ENCODE measurements around the gene SUFU.
"Not testable (repeated sequence)": the region's sequence is repeated elsewhere in the genome, so short reads cannot be mapped to it uniquely, and the experiment has no call there.

The SUFU gene

DNA sequence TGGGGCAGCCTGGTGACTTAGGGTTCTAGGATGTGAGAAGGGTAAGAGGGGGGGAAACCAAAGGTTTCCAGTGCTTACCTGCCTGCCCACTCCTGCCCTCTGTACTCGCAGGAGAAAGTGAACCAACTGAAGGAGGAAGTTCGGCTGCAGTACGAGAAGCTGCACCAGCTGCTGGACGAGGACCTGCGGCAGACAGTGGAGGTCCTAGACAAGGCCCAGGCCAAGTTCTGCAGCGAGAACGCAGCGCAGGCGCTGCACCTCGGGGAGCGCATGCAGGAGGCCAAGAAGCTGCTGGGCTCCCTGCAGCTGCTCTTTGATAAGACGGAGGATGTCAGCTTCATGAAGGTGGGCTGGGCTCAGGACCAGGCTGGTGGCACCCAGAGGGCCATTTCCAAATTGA lies 151.2 kb downstream of the SUFU start:
- DNase-seq, result no peak

DNA sequence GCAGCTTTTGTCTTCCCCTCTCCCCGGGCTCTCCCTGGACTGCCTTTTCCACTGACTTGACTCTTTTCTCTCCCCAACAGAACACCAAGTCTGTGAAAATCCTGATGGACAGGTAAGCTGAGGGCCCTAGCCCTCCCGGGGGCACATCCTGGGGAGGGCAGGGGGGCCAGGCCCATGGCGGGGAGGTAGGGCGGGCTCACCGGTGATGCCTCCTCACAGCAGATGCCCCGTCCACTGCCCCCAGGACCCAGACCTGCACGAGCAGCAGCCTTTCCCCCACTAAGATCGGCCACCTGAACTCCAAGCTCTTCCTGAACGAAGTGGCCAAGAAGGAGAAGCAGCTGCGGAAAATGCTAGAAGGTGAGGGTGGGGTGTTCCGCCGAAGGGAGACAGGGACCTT lies 152.3 kb downstream of the SUFU start:
- no peak for DNase-seq

DNA sequence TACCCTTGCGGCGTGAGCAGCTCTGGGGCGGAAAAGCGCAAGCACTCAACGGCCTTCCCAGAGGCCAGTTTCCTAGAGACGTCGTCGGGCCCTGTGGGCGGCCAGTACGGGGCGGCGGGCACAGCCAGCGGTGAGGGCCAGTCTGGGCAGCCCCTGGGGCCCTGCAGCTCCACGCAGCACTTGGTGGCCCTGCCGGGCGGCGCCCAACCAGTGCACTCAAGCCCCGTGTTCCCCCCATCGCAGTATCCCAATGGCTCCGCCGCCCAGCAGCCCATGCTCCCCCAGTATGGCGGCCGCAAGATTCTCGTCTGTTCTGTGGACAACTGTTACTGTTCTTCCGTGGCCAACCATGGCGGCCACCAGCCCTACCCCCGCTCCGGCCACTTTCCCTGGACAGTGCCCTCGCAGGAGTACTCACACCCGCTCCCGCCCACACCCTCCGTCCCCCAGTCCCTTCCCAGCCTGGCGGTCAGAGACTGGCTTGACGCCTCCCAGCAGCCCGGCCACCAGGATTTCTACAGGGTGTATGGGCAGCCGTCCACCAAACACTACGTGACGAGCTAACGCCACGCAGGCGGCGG lies 153.1 kb downstream of the SUFU start:
- DNase-seq, result no peak

DNA sequence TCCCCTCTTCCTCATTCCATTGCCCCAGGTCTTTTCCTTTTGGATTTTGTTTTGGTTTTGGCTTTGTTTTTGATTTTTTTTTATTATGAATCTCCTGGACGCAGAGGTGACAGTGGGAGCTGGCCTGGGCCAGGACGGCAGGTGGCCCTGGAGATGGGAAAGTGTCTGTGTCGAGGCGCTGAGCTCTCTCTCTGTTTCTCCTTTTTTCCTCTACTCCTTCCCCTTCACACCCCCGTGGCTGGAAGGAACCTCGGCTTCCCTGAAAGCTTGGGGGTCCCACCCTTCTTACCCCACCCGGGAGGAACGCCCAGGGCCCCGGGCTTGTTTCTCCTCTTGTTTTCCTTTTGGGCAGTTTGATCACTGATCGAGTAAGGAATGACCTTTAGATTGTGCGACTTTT lies 153.7 kb downstream of the SUFU start:
- no peak for DNase-seq

DNA sequence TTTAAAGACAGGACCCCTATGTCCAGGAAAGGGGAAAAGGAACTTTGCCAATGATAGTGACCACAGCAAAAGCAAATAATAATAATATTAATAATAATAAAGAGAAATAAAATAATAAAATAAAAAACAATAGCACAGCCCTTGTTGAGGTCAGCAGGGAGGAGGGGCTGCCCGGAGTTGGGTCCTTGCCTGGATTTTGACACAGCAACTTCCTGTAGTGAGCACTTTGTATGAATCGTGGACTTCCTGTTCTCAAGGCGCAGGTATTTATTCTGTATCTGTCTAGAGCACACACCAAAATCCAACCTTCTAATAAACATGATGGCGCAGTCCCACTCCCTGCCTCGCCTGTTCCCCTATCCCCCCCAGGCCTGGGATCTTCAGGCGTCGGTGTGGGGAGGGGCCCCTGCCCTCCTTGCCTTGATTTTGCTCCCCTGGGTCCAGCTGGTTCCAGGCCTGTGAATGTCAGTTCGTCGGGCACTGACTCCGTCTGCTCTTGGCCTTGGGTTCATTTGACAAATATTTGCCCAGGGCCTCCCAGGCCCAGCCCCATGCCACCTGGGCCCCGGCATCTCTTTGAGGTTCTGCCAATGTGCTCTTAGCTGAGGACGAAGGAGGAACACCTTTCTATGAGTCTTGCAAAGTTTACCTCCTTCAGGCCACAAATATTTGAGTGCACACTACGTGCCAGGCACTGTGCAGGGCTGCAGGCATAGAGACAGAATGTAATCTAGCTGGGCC lies 154.4 kb downstream of the SUFU start:
- DNase-seq, result no peak

DNA sequence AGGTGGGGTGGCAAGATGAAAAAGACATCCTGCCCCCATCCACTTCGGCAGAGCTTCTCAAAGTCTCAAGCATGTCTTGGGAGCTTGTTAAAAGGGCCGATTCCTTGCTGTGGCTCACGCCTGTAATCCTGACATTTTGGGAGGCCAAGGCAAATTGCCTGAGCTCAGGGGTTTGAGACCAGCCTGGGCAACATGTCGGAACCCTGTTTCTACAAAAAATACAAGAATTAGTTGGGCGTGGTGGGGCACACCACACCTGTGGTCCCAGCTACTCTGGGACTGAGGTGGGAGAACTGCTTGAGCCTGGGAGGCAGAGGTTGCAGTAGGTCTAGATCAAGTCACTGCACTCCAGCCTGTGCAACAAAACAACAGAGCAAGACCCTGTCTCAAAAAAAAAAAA lies 155.0 kb downstream of the SUFU start:
- DNase-seq, result no peak

DNA sequence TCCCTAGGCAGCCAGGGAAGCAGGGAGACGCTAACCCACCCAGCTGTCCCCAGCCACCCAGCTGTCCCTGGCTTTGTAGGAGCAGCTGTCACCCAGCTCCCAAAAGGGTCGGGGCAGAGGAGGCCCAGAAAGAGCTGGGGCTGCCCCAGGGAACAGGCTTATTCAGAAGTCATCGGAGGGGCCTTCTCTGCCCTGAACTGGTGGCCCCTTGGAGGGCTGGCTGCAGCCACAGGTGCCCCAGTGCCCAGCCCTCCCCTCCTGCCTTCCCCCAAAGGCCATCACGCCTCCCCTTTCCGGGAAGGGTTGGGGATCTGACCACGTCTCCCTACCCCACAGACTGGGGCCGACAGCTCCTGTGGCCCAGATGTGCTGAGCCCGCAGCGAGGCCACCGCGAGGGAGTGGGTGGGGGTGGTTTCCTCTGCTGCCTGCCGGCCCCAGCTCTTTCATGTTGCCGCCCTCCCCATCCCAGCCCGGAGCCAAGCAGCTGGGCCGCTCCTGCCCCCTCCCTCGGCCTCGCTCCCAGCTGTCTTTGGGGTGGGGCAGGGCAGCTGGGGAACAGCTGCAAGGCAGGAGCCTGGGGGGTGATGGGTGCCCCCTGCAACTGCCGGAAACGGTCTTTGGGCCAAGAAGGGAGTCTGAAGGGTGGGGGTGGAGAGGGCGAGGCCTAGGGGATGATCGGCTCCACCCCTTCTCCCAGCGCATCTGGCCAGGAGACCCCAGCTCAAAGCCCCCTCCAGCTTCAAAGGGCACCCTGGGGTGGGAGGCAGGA lies 157.3 kb downstream of the SUFU start:
- DNase-seq, result peak; percentile 80

DNA sequence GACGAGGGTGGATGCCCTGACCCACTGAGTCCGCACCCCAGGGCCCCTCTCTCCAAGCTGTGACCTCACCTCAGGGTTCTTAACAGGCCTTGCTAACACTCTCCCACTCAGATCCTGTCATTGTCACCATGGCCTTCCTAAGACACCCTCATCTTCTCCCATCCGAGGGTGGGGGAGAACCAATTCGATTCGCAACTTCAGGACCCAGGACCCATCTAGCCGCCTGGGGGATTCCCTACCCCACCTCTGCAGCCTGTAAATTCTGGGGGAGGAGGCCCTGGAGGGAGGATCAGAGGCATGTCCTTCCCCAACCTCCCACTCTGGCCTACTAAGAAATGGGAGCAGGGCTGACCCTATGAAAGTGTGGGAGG lies 157.9 kb downstream of the SUFU start:
- DNase-seq, result no peak

DNA sequence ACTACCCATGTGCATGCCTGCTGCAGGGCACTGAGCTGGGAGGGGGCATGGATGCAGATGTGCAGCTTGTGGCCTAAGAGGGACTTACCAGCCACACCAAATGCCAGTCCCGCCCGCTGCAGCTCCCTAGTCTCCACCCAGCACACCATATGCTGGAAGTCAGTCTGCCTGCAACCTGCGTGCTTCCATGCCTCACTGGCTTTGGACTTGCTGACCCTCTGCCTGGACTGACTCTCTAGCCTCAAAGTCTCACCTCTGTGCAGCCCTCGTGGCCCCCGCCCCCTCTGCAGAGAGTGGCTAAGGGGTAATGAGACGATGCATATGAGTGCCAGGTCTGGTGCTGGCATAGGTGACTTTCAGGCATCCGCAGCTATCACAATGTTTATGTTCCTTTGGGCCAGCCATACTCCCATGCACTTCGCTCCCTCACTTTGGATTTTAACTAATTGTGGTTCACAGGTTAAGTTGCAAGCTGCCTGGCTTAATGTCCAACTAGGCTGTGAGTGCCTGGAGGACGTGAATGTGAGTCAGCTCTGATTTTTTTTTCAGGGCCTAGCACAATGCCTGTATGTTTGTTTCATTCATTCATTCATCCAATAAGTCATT lies 162.2 kb downstream of the SUFU start:
- DNase-seq, result no peak

DNA sequence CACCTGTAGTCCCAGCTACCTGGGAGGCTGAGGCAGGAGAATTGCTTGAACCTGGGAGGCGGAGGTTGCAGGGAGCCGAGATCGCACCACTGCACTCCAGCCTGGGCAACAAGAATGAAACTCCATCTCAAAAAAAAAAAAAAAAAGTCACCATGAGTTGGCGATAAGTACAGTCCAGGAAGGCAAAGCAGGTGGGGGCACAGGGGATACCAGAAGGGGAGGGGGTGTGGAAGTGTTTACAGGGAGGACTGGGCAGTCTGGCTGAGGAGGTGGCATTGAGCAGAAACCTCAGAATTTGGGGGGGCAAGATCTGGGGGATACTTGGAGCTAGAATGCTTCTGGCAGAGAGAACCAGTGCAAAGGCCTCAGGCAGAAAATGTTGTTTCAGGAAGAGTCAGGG lies 163.6 kb downstream of the SUFU start:
- DNase-seq, result not testable (repeated sequence)

DNA sequence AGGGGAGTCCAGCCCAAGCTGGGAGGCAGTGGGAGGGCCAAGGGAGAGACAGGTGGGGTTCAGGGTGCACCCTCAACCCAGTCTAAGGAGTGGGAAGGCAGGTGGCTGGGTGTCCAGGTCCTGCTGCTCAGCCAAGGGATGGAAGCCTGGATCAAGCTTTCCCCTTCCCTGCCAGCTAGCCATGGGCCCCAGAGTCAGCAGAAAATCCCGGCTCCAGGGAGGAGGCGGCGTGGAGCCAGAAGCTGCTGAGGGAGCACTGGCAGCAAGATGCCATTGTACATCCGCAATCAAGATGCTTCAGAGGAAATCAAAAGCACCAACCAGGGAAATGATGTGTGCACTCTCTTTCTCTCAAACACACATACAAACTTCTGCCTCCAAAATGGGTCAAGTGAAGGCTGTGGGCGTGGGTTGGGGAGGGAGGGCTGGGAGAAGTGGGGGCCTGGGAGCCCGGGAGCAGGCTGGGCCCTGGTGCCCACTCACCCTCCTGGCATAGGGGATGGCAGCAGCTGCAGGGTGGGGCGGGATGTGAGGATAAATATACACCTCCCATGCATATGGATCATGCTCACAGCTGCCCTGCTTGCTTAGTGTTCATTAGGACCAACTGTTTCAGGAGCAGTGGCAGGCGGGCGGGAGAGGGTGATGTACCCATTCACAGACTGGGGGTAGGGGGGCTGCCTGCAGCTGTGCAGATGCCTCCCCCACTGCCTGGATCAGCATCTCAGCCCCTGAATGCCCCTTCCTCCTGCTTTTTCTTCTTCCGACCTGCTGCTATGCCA lies 164.7 kb downstream of the SUFU start:
- DNase-seq, result peak; percentile 45

DNA sequence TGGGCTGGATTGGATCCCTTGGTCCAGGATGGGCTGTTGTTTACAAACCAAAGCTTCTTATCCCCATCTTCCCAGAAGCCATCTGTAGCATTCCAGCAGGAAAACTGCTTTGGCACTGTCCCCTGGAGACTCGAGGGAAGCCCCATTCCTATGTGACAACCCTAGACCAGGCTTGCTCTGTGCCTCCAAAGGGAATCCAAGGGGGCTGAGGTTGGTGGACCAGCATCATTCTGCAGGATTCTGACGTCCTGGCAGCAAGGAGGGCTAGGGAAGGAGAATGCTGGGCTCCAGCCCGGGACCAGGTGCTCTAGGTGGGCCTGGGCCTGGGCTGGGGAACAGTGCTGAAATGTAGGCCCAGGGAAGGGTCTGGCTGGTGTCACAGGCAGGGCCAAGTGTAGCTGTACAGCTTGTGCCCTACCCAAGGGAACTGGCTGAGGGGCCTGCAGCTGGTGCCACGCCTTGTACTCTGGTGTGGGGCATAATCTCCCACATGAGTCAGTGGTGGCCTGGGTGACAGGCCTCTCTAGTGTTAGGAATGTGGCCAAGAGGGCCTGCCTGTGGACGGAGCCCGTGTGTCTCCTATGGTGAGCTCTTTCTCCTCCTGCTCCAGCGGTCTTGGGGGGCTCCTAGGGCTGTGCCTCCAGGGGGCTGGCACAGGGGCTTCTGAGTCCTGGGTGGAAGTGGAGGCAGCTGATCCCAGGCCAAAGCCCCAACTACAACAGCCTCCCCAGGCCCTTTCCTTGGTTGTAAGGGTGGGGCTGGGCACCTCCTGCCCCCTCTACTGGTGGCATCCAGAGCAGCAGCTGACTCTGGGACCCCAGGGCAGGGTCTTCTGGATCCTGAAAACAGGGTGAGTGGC lies 165.7 kb downstream of the SUFU start:
- no peak for DNase-seq

DNA sequence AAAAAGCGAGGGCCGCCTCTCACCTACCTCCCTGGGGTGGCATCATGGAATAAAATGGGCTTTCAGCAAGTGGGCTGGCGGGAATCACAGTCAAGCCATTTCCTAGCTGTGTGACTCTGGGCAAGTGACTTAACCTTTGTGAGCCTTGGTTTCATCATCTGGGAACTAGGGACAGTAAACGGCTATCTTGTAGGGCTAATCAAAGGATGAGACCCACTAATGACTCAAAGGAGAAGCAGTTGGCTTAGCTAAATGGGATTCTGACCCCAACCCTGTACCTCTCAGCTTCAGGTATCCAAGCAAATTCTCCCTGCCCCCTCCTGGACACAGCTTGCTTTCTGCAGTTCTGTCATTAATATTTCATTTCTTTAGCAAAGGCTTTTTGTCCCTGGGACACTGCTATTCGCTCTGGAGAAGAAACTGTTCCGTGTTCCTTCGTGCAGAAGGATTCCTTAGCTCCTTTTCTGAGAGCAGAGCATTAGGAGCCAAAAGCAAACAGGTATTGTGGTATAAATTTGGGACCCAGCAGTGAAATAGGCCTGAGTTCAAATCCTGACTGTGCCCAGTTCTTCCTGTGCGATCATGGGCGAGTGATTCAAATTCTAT lies 166.4 kb downstream of the SUFU start:
- DNase-seq, result no peak

DNA sequence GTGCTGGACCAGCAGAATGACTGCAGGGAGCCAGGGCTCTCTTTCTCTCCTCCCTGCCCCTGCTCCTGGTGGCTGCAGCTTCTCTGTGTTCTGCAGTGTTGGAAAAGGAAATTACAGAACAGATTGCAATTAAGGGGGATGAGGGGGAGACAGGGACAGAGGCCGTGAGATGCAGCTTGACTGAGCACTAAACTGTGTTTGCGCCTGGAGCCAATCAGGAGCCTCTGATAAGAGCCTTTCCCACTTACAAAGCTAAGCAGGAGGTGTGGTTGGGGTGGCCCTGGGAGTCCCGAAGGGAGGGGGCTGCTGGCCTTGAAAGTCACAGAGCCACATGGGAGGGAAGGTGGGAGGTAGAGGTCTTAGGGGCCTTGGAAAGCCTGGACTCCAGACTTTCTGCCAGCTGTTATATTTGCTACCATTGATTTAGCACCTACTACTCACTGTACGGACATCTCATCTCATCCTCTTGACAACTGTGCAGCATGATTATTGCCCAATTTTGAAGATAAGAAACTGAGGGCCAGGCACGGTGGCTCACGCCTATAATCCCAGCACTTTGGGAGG lies 167.2 kb downstream of the SUFU start:
- DNase-seq, result peak; percentile 84

DNA sequence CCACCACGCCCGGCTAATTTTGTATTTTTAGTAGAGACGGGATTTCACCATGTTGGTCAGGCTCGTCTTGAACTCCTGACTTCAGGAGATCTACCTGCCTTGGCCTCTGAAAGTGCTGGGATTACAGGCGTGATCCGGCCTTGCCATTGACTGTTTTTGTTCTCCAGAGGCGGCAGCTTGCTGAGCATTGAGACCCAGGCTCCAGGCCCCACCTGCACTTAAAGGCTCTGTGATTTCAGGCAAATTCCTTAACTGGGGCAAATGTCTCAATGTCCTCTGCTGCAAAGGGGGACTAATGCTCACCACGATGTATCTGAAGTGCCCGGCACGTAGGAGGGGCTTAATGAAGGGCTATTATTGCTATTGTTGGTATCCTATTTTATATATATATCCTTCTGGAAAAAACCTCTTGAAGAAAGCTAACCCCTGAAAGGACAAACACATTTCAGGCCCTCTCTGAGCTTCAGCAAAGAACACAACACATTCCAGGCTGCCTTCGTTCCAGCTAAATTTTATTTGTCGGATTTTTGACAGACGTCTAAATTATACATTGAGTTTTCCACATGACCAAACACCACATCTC lies 169.6 kb downstream of the SUFU start:
- DNase-seq, result no peak

DNA sequence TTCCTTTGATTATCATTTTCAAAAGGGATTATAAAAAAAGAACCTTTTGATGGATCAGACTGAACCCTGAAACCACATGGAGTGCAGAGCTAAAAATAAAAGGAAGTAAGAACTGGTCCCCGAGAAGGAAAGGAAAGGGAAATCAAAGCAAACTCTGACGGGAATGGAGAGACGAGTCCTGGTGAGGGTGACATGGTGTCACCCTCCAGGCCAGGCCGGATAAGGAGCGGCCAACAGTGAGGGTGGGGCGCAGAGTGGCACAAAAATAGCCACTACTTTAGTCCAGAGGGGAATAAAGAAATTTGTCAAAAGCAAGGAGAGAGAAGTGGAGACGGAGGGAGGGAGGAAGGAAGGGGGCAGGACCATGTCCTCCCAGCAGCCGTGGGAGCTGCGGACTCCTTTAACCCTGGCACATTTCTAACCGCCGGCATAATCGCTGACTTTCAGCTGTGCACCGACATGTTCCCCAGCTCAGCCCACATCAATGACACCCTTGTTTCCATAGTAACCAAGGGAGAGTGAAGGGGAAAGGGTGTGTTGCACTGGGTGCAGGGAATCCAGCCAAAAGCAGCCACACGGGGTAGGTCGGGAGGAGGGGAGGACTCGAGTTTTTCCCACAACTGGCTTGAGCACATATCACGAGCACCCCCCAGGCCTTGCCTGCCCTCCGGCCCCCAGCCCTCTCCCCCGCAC lies 170.2 kb downstream of the SUFU start:
- peak; percentile 63 for DNase-seq

DNA sequence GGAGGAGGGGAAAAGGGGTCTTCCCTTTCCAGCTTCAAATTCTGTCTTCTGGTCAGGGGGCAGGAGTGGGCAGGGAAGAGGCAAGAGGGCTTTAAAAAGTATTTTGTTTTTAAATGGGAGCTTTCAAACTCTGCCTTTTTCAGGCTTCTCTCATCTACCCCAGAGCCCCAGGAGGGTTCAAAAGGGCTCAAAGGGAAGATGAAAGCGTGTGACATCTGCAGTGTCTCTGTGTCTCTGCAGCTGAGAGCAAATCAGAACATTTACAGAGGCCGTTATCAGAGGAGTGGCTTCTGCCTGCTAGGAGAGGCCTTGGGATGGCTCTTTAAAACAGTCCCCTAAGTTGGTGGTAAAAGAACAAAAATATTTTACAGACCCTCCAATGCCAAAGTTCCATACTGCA lies 170.8 kb downstream of the SUFU start:
- DNase-seq, result peak; percentile 23

DNA sequence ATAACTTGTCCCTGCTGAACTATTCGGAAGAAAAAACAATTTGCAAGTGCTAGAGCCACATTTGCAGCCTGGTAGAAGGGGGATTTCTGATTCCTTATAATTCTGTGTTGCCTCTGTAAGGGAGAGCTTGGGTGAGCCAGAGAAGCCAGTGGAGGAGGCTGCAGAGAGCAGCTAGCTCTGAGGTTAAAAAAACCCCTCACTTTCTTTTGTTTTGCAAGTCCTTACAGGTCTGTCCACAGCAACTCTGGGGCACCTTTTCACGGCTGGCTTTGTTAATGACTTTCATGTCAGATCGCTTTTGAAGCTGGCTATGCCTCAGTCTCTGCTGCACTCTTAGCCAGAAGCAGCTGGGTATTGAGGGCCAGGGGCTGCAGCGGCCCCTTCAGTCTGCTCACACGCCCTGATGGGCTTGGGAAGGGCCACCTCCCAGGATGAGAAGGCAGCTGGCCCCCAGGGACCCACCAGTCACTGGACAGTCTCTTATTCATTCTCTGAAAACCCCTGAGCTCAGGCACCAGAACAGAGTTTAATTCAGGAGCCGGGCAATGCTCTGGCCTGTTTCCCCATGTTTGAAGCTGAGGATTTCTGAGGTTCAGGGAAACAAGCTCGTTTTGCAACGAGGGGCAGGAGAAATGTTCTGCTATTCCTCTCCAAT lies 171.4 kb downstream of the SUFU start:
- no peak for DNase-seq

DNA sequence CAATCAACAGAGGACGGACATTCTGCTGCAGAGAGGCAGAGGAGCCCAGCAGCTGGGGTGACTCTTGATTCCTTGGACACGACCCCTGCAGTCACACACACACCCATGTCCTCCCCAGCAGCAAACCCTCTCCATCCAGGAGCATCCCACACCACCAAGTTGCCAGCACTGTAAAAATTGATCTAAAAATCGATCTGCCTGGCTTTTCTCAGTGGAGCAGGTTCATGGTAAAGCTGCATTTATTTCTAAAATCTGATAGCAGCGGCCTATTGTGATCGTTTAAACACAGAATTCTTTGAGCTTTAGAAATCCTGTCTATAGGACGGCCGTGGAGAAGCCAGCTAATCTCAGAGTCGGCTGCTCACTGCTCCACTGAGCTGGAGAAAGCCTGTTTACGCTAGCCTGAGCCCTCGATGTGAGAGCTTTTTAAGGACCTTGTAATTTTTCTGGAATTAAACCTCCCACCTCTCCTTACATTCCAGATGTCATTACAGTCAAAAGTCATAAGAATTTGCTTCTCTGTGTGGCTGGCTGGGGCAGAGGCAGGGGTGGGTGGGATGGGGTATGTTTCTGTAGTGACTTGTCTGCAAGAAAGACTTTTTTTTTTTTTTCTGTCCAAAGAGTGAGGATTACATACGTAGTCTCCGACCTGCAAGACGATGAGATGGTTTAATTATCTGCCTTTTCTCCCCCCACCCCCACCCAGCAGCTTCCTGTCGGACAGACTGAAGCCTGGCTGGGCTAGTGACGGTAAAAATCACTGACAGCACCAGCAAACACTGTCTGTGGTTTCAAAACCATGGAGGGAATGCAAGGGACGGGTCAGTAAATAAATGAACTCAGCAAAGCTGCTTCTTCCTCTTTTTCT lies 172.1 kb downstream of the SUFU start:
- no peak for DNase-seq

All from NCI-H2171 treated with DMSO at 0.1 percent for 48 hours (cell line).